ENCODE results near the gene ABHD17A.

DNA sequence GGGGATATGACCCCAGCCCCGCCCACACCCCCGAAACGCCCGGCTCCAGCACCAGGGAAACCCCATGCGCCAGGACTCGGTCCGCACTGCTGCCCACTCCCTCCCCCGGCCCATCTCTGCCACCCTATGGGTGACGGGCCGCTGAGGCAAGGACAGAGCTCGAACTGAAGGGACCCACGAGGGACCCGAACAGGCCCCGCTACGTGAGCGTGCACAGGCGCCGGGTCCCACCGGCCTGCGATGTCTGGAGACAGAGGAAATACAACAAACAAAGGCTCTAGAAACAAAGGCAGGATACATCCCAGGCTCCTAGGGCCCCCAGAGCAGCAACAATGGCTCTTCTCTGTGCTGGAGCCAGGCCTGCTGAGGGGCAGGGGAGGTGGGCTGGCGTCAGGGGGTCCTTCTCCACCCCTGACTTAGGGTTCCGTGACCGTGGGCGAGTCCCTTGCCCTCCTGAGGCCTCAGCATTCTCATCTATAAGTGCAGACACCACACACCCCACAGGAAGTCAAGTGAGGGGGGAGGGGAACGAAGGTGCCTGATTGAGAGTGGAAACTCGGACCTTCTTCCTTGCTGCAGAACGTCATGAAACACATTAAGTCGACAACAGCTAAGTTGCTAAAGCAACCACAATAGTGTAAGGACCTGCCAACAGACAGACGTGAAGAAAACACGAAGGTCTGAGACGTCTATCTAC lies 3.1 kb downstream of the ABHD17A start:
- TF ChIP-seq PPARA (CRISPR knock-in tag; IDR thresholded peaks at IDR 0.05; ENCODE audit: borderline replicate concordance) (no peak), GLIS3 (CRISPR knock-in tag; IDR thresholded peaks at IDR 0.05) (no peak), TCF4 (CRISPR knock-in tag; IDR thresholded peaks at IDR 0.05; ENCODE audit: borderline replicate concordance) (no peak), RARB (CRISPR knock-in tag; IDR thresholded peaks at IDR 0.05) (no peak), ZFP3 (CRISPR knock-in tag; IDR thresholded peaks at IDR 0.05) (no peak), BACH2 (CRISPR knock-in tag; IDR thresholded peaks at IDR 0.05; ENCODE audit: borderline replicate concordance) (no peak), CSDC2 (CRISPR knock-in tag; IDR thresholded peaks at IDR 0.05) (no peak), SNAI2 (CRISPR knock-in tag; IDR thresholded peaks at IDR 0.05) (no peak), ZFP30 (CRISPR knock-in tag; IDR thresholded peaks at IDR 0.05) (no peak)
